ENCODE measurements around the gene MACO1.
"Not testable (repeated sequence)": the region's sequence is repeated elsewhere in the genome, so short reads cannot be mapped to it uniquely, and the experiment has no call there.

MACO1 gene

DNA sequence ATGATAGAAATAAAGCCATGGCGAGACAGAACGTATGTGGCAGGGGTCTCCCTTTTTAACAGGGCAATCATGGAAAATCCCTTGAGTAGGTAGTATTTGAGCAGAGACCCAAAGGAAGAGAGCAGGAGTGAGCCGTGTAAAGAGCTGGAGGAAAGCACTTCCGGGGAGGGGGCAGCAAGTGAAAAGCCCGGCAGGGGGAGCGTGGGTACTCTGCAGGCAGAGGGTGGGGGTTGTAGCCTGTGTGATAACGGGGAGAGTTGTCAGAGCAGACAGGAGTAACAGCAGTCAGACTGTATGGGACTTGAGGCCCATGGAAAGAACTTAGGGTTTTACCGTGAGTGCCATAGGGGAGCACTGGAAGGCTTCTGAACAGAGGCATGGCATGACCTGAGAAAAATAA, 61.6 kb downstream of the MACO1 start:
- DNase-seq, result no peak

DNA sequence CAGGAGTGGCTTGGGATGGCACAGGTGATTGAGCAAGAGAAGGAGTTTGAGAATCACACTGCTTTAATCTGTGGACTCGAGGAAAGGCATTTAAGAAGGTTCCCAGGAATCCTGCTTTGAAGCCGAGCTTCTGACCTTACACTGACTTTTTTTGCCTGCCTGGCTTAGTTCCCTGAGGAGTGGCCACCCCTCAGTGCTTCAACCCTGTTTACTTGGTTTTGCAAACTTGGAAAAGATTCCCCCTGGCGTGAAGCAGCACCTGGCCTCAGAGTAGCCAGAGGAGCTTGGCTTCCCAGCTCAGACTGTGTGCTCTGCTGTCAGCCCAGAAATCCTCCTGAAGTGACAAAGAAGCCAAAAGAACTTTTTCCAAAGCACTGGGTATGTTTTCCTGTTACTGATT, 64.3 kb downstream of the MACO1 start:
- no peak for DNase-seq

DNA sequence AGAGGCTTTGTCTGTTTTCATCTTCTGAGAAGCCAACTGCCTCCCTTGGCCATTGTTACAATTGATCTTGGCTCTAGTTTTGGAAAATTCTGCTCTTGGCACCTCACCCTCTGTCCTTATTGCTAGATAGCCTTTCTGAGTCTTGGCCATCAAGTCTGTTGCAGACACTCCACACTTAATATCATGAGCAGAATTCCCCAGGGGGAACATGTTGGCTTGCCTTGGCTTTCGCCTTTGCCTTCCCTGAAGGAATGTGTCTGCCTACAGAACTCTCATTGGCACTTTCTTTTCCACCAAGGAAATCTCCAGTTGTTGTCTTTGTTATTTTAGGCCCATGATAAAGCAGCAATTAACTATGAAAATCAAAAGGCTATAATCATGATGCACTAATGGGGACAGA, 70.0 kb downstream of the MACO1 start:
- no peak for DNase-seq

GRCh38 chr1:25501235-25502058, 70.8 kb downstream of the MACO1 start:
- DNase-seq, result no peak

DNA sequence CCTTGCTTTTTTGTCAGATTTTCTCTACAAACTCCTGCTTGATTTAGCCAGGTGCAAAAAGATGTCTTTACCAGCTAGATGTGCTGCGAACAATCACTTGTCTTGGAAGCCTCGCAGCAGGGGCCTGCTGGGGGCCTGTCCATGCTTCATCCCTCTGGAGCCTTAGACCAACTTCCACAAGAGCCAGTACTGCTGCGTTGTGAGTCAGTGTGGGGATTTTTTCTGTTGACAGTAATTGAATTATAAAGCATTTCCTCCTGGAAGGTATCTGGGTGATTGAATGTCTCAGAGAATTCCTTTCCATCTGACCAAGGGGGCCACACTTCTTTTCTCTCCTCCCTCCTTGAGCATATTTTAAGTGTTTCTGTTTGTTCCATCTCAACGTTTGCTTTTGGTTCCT, 72.3 kb downstream of the MACO1 start:
- DNase-seq, result peak; percentile 41

DNA sequence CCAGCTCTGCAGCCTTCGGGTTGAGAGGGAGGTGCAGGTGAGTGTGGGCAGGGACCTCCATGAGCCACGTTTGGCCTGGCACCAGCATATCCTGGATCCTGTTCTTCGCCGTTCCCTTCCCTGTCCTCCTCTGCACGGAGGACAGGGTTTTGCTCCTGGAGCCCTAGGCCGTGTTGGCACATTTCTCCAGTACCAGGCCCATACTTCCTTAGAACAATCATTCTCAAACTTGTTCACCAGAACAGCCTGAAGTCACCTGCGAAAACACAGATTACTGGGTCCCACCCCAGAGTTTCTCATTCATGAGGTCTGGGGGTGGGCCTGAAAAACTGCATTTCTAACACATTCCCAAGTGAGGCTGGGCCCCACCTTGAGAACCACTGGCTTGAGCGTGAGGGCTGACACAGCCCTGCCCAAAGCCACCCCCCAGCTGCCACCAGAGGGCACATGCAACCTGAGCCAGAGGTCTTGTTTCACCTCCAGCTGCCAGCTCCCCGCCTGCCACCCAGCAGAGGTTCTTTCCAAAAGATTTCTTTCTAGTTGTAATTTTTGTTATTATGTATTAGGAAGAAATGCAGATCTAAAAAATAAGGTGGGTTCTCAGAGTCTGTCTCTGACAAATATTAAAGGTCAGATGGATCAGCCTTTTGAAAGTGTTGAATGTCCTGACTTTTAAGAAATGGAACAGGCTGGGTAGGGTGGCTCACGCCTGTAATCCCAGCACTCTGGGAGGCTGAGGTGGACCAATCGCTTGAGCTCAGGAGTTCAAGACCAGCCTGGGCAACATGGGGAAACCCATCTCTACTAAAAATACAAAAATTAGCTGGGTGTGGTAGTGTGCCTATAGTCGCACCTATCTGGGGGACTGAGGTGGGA, 73.1 kb downstream of the MACO1 start:
- no peak for DNase-seq

GRCh38 chr1:25504706-25505595, 74.3 kb downstream of the MACO1 start:
- DNase-seq, result no peak

DNA sequence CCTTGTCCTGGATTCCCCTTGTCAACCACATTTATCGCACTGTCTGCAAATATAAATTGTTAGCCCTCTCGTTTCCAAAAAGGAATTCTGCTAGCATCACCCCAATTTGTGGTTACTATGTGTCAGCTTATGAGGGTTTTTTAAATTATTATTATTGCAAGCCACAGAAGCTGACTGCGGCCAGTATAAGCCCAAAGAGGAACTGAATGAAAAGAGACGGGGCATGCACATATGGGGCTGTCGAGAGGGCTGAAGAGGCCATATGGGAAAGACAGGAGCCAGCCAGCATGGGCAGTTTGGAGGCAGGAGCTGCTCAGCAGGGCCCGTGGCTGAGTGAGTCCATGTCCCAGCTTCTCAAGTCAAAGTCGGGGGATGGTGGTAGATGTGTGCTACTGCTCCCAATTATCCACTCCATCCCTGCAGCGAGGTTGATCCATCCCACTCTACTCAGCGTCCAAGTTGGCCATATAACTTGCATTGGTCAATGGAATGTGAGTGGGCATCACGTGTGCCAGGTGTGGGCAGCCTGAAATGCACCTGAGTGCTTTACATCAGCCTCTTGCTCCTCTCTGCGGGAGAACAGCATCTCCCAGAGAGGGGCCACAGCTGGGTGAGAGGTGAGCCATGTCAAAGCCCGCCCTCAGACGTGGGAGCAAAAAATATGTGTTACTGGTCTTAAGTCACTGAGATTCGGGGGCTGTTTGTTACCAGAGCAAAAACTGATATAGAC, 75.1 kb downstream of the MACO1 start:
- no peak for DNase-seq

DNA sequence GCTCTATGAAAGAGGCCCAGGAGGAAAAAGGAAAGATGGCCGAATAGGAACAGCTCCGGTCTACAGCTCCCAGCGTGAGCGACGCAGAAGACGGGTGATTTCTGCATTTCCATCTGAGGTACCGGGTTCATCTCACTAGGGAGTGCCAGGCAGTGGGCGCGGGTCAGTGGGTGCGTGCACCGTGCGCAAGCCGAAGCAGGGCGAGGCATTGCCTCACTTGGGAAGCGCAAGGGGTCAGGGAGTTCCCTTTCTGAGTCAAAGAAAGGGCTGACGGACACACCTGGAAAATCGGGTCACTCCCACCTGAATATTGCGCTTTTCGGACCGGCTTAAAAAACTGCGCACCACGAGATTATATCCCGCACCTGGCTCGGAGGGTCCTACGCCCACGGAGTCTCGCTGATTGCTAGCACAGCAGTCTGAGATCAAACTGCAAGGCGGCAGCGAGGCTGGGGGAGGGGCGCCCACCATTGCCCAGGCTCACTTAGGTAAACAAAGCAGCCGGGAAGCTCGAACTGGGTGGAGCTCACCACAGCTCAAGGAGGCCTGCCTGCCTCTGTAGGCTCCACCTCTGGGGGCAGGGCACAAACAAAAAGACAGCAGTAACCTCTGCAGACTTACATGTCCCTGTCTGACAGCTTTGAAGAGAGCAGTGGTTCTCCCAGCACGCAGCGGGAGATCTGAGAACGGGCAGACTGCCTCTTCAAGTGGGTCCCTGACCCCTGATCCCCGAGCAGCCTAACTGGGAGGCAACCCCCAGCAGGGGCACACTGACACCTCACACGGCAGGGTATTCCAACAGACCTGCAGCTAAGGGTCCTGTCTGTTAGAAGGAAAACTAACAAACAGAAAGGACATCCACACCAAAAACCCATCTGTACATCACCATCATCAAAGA, 76.1 kb downstream of the MACO1 start:
- not testable (repeated sequence) for DNase-seq

GRCh38 chr1:25513666-25514065, 83.0 kb downstream of the MACO1 start:
- no peak for DNase-seq

DNA sequence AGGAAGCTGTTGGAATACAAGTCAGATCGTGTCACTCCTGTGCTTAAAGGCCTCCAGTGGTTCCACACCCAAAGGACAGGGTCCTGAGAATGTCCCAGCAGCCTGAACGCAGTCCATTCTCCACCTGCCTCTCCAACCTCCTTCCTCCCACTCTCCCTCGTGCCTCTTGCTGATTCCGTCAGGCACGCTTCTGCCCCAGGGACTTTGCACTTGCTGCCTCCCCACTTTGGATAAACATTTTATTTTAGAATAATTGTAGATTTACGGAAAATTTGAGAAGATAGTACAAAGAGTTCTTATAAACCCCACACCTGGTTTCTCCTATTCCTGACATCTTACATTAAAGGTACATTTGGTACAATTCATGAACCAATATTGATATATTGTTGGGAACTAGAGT, 84.3 kb downstream of the MACO1 start:
- DNase-seq, result no peak

DNA sequence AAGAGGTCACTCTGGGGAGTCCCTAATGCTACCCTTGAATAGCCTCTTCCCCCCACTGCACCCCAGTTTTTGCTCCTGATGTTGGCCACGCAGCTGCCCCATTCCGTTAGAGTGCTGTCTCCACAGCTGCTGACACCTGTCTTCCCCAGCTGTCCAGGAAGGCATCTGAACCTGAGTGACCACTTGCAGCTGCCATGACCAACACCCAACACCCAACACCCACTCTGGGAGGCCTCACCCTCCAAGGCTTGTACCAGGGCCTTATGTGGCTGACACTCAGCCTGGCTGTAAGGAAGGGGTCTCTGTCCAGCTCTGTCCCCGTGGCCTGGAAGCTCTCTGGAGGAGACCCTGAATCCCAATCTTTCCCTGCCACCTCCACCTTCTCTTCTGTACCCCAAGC, 86.0 kb downstream of the MACO1 start:
- DNase-seq, result no peak

- no peak for DNase-seq
These were observed 87.0 kb downstream of the MACO1 start for GRCh38 chr1:25517476-25518394.

- DNase-seq, result no peak
These were observed 88.9 kb downstream of the MACO1 start for GRCh38 chr1:25519624-25520023.

GRCh38 chr1:25520446-25521061, 89.9 kb downstream of the MACO1 start:
- DNase-seq, result no peak

- no peak for DNase-seq
These were observed 91.4 kb downstream of the MACO1 start for GRCh38 chr1:25522031-25522655.

DNA sequence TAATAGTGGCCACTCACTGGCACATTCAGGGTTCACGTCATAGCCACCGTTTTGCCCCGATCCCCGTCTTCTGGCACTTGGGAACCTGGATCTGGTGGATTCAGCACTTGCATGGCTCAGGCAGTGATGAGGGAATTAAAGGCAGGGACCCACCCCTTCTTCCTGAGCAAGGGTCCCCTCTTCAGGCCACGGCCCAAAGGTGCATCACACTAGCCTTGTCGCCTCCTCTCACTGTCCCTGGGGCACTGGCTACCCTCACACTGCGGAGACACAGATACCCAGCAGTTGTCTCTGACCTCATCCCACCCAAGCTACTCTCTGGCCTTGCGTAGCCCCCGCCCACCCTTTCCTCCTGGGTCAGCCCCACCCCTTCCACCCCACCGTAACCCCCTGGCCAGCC, 92.8 kb downstream of the MACO1 start:
- no peak for DNase-seq

- no peak for DNase-seq
These were observed 94.1 kb downstream of the MACO1 start for GRCh38 chr1:25524568-25525360.

DNA sequence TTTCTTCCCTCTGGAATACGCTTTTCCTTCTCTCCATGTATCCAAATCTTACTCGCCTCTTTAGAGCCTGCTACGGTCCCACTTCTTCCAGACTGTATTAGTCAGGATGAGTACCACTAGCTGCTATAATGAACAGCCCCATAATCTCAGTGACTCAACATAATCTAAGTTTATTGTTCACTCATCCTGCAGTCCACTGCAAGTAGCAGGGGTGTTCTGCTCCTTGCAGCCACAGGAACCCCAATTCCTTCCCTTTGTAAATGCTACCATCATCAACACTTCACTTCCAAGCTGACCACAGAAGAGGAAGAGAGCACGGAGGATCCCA, 94.6 kb downstream of the MACO1 start:
- no peak for DNase-seq
